ENCODE data around the gene AGPAT1. TPM values are rescaled to one million over a fixed set of nuclear protein-coding genes. Genes with fewer than 3 reads are reported as not detected.

The AGPAT1 gene
- total and polyA plus RNA-seq, 2 of the 13 experiments (the other 11 are each of a cell fraction or from before 2014, with no cell fraction given), result 51.3 to 139 TPM

DNA sequence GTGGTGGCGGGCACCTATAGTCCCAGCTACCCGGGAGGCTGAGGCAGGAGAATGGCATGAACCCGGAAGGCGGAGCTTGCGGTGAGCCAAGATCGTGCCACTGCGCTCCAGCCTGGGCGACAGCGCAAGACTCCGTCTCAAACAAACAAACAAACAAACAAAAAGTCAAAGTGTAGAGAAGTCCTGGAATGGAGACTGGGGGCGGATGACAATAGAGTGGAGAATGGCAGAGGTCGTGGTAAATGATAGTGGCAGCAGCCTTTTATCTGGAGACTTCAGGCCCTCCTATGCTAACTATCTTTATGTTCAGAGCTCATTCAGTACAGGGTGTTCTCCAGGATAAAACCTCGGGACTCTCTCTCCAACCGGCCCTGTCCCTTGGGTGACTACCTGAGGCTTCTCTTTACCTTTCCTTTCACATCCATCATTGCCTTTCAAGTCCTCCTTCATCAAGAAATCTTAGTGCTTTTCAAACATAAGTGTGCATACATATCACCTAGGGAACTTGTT is 44.4 kb downstream of the AGPAT1 start:
- H4K20me1 ChIP-seq (ENCODE audit: insufficient read depth, low read length), result no peaks in the 10 kb centered on the region
- intact Hi-C loops (cut with micrococcal nuclease; ENCODE audit: unreplicated experiment) (no loop called here), in situ Hi-C loops (cut with HindIII; ENCODE audit: extremely low pct_ligation_motif_present, low pct_unique_long_range_greater_than_20kb) (no loop called here)
- ChIA-PET CTCF (ENCODE audit: low intra/inter-chr PET ratio, low total read pairs) (no interaction called here), POLR2A (interaction anchor here (2.1 kb wide), 1 partner anchor 64 kb away, joined by 11 read pairs; no protein-coding TSS in a partner anchor)
- DNase-seq (ENCODE audit: low spot score) (no peak), ATAC-seq (no peak), FAIRE-seq (no peak)
- WGBS (ENCODE audit: low lambda C conversion rate), result 79% methylated on average over 14 of the region's 14 CpGs
- no peaks in the 10 kb centered on the region for H3K36me3 ChIP-seq (replicated peaks in 1 of 2; ENCODE audit: control insufficient read depth in 1 of 2, insufficient read depth in 2 of 2, low read length in 2 of 2)
- H2AFZ ChIP-seq (ENCODE audit: low read length), result no peak overlapping the region
- no peak overlapping the region for H3K4me2 ChIP-seq (ENCODE audit: low read depth, low read length)
- H3K4me3 ChIP-seq (replicated peaks in 1 of 3; ENCODE audit: insufficient read depth in 1 of 3, low read depth in 2 of 3, low read length in 3 of 3), result no peak overlapping the region
- no peak overlapping the region for H3K27ac ChIP-seq (ENCODE audit: extremely low read length, insufficient read depth, low read length)
- H3K4me1 ChIP-seq (ENCODE audit: insufficient read depth, low read length), result peaks cover 28% of the 10 kb centered on the region
- no peak overlapping the region for H3K9ac ChIP-seq (ENCODE audit: insufficient read depth, low read depth, low read length)
- peaks cover 1 to 6% of the 10 kb centered on the region in 2 experiments; a peak in 2 of 5 replicates for H3K27me3 ChIP-seq (ENCODE audit: control insufficient read depth in 1 of 2, insufficient read depth in 2 of 2, low read length in 2 of 2)
- TF ChIP-seq, protein P1, sequence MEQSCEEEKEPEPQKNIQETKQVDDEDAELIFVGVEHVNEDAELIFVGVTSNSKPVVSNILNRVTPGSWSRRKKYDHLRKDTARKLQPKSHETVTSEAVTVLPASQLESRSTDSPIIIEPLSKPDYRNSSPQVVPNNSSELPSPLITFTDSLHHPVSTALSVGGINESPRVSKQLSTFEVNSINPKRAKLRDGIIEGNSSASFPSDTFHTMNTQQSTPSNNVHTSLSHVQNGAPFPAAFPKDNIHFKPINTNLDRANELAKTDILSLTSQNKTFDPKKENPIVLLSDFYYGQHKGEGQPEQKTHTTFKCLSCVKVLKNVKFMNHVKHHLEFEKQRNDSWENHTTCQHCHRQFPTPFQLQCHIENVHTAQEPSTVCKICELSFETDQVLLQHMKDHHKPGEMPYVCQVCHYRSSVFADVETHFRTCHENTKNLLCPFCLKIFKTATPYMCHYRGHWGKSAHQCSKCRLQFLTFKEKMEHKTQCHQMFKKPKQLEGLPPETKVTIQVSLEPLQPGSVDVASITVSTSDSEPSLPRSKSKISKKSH (CRISPR knock-in tag; IDR thresholded peaks at IDR 0.05; ENCODE audit: borderline replicate concordance), result no peak
- no peak for TF ChIP-seq RARA (CRISPR knock-in tag; IDR thresholded peaks at IDR 0.05)
- TF ChIP-seq, protein P2, sequence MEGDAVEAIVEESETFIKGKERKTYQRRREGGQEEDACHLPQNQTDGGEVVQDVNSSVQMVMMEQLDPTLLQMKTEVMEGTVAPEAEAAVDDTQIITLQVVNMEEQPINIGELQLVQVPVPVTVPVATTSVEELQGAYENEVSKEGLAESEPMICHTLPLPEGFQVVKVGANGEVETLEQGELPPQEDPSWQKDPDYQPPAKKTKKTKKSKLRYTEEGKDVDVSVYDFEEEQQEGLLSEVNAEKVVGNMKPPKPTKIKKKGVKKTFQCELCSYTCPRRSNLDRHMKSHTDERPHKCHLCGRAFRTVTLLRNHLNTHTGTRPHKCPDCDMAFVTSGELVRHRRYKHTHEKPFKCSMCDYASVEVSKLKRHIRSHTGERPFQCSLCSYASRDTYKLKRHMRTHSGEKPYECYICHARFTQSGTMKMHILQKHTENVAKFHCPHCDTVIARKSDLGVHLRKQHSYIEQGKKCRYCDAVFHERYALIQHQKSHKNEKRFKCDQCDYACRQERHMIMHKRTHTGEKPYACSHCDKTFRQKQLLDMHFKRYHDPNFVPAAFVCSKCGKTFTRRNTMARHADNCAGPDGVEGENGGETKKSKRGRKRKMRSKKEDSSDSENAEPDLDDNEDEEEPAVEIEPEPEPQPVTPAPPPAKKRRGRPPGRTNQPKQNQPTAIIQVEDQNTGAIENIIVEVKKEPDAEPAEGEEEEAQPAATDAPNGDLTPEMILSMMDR (CRISPR knock-in tag; IDR thresholded peaks at IDR 0.05), result no peak
- no peak for TF ChIP-seq MYC (CRISPR knock-in tag; IDR thresholded peaks at IDR 0.05; ENCODE audit: borderline replicate concordance)
- TF ChIP-seq, protein P3, sequence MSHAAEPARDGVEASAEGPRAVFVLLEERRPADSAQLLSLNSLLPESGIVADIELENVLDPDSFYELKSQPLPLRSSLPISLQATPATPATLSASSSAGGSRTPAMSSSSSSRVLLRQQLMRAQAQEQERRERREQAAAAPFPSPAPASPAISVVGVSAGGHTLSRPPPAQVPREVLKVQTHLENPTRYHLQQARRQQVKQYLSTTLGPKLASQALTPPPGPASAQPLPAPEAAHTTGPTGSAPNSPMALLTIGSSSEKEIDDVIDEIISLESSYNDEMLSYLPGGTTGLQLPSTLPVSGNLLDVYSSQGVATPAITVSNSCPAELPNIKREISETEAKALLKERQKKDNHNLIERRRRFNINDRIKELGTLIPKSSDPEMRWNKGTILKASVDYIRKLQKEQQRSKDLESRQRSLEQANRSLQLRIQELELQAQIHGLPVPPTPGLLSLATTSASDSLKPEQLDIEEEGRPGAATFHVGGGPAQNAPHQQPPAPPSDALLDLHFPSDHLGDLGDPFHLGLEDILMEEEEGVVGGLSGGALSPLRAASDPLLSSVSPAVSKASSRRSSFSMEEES (CRISPR knock-in tag; IDR thresholded peaks at IDR 0.05), result no peak
- no peak for TF ChIP-seq RBM22 (optimal IDR thresholded peaks at IDR 0.05; ENCODE audit: low read length)
- no peak for TF ChIP-seq ZKSCAN8 (CRISPR knock-in tag; IDR thresholded peaks at IDR 0.05; ENCODE audit: borderline replicate concordance)
- TF ChIP-seq FOXO1 (CRISPR knock-in tag; IDR thresholded peaks at IDR 0.05), result no peak
- TF ChIP-seq ZIK1 (CRISPR knock-in tag; IDR thresholded peaks at IDR 0.05; ENCODE audit: borderline replicate concordance, low read depth), result no peak
- TF ChIP-seq, protein P4, sequence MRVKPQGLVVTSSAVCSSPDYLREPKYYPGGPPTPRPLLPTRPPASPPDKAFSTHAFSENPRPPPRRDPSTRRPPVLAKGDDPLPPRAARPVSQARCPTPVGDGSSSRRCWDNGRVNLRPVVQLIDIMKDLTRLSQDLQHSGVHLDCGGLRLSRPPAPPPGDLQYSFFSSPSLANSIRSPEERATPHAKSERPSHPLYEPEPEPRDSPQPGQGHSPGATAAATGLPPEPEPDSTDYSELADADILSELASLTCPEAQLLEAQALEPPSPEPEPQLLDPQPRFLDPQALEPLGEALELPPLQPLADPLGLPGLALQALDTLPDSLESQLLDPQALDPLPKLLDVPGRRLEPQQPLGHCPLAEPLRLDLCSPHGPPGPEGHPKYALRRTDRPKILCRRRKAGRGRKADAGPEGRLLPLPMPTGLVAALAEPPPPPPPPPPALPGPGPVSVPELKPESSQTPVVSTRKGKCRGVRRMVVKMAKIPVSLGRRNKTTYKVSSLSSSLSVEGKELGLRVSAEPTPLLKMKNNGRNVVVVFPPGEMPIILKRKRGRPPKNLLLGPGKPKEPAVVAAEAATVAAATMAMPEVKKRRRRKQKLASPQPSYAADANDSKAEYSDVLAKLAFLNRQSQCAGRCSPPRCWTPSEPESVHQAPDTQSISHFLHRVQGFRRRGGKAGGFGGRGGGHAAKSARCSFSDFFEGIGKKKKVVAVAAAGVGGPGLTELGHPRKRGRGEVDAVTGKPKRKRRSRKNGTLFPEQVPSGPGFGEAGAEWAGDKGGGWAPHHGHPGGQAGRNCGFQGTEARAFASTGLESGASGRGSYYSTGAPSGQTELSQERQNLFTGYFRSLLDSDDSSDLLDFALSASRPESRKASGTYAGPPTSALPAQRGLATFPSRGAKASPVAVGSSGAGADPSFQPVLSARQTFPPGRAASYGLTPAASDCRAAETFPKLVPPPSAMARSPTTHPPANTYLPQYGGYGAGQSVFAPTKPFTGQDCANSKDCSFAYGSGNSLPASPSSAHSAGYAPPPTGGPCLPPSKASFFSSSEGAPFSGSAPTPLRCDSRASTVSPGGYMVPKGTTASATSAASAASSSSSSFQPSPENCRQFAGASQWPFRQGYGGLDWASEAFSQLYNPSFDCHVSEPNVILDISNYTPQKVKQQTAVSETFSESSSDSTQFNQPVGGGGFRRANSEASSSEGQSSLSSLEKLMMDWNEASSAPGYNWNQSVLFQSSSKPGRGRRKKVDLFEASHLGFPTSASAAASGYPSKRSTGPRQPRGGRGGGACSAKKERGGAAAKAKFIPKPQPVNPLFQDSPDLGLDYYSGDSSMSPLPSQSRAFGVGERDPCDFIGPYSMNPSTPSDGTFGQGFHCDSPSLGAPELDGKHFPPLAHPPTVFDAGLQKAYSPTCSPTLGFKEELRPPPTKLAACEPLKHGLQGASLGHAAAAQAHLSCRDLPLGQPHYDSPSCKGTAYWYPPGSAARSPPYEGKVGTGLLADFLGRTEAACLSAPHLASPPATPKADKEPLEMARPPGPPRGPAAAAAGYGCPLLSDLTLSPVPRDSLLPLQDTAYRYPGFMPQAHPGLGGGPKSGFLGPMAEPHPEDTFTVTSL (CRISPR knock-in tag; IDR thresholded peaks at IDR 0.05; ENCODE audit: borderline replicate concordance), result no peak
- no peak for TF ChIP-seq GATAD1 (CRISPR knock-in tag; IDR thresholded peaks at IDR 0.05)
- no peak for TF ChIP-seq RXRA (CRISPR knock-in tag; IDR thresholded peaks at IDR 0.05)
- no peak for TF ChIP-seq ATAD3A (CRISPR knock-in tag; IDR thresholded peaks at IDR 0.05)
- H3K79me2 ChIP-seq (ENCODE audit: insufficient read depth, low read length), result peaks cover 25% of the 10 kb centered on the region
- no peaks in the 10 kb centered on the region for H3K9me3 ChIP-seq (ENCODE audit: low read length)
- BruUV-seq (replicated peaks), result no TSS peak
